Inferior parietal cortex (tissue), 1 donor: ENCODE results near the gene RAD51B.

Source experiments
- DNase-seq: peaks from one replicate; pipeline ENCODE4 v3.0.0-alpha.2; 2016; ENCODE audit errors: extremely low spot score

RAD51B gene

GRCh38 chr14:67892466-67893100 is 73.0 kb downstream of the RAD51B start:
- DNase-seq = no peak

- no peak for DNase-seq
These were observed 80.7 kb downstream of the RAD51B start for GRCh38 chr14:67900231-67900630.

- DNase-seq = no peak
These were observed 88.6 kb downstream of the RAD51B start for GRCh38 chr14:67908052-67908754.

GRCh38 chr14:67911562-67911961 is 92.0 kb downstream of the RAD51B start:
- DNase-seq = no peak

GRCh38 chr14:67916430-67916829 is 96.9 kb downstream of the RAD51B start:
- no peak for DNase-seq

DNA sequence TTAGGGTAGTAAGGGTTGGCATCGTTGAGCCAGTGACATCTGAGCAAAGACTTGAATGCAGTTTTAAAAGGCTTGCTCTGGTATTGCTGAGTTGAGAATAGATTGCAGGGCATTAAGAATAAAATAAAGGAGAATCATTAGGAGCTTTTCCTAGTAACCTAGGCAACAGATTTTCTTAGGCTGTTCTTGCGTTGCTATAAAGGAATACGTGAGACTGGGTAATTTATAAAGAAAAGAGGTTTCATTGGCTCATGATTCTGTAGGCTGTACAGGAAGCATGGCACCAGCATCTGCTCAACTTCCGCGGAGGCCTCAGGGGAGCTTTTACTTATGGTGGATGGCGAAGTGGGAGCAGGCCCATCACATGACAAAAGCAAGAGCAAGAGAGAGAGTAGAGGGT is 97.4 kb downstream of the RAD51B start:
- no peak for DNase-seq

GRCh38 chr14:67918838-67919237 is 99.3 kb downstream of the RAD51B start:
- no peak for DNase-seq

GRCh38 chr14:67919259-67920032 is 99.9 kb downstream of the RAD51B start:
- no peak for DNase-seq

DNA sequence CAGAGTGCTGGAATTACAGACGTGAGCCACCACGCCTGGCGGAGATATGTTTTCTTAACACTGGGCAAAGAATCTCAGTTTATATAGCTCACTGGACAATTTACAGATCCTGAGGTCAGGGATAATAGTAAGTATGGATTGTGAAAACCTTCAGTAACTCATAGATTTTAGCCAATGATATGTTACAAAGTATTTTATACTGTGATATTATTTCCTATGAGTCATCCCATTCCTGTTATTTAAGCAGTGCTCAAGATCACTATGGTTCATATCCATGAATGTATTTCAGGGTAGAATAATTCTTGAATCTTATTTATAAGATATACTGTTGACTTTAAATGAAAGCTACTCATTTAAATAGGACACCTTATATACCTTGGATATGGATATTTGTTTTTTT is 107.2 kb downstream of the RAD51B start:
- no peak for DNase-seq

DNA sequence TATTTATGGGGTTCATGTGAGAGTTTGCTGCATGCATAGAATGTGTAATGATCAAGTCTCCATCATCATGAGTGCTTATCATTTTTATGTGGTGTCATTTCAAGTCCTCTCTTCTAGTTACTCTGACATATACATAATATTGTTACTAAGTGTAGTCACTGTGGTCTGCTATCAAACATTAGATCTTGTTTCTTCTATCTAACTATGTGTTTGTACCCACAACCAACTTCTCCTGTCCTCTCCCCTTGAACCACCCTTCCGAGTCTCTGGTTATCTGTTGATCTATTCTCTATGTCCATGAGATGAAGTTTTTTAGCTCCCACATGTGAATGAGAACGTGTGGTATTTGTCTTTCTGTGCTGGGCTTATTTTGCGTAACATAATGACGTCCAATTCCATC is 107.7 kb downstream of the RAD51B start:
- no peak for DNase-seq

DNA sequence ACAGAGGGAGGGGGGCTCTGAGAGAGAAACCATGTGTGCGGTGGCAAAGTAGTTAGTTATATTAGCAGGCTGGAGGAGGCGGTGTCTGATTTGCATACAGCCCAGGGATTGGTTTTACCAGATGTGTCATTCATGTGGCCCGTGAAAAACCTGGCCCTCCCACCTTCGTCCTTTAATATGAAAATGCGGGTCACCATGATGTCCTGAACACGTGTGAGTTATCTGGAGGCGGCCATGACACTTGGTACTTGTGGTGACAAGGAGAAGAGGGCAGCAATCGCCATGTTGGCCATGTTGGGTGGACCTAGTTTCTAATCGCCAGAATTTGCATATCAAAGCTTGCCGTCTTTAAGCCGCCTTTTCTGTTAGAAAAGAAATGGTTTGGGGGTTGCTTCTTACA is 108.8 kb downstream of the RAD51B start:
- no peak for DNase-seq

GRCh38 chr14:67932708-67933246 is 113.2 kb downstream of the RAD51B start:
- DNase-seq = no peak

DNA sequence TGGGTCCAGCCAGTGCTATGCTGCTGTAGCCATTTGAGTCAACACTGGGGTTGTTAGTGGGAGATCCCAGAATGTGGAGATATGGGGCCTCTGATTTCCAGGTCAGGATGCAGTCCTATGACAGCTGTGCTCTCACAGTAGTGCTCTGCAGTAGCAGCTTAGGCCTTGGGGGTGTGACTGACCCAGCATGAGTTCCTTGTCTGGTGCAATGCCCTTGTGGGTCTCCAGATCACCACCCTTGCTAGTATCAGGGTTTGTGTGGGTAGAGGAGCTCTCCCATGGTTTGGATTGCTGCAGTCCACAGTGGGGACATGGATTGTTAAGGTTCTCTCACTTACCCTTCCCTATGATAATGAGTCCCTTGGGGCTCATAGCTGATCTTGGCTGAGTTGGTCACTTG is 113.7 kb downstream of the RAD51B start:
- DNase-seq = no peak

- DNase-seq = peak; percentile 78
These were observed 114.5 kb downstream of the RAD51B start for GRCh38 chr14:67934087-67934486.

DNA sequence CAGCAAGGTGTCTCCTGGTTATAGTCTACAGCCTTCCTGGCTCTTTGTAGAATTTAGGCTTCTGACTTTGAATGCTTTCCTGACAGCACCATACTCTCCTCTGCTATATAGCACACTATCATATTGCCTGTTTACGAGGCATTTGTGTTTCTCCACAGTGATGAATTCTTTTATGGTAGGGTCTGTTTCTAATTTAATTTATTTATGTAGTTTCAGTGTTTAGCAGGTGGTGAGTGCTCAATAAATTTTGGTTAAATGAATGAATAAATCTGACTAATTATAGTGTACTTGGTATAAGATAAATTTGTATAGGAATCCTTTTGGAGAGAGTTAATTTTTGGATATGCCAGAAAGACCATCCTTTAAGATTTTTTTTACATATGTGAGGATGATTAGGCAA is 115.3 kb downstream of the RAD51B start:
- no peak for DNase-seq

GRCh38 chr14:67935371-67935770 is 115.8 kb downstream of the RAD51B start:
- no peak for DNase-seq

- DNase-seq = no peak
These were observed 118.5 kb downstream of the RAD51B start for GRCh38 chr14:67938071-67938470.

- DNase-seq = no peak
These were observed 121.2 kb downstream of the RAD51B start for GRCh38 chr14:67940486-67941455.

GRCh38 chr14:67941456-67942018 is 122.0 kb downstream of the RAD51B start:
- no peak for DNase-seq

GRCh38 chr14:67942080-67942710 is 122.6 kb downstream of the RAD51B start:
- DNase-seq = no peak

GRCh38 chr14:67943947-67944346 is 124.4 kb downstream of the RAD51B start:
- peak; percentile 85 for DNase-seq
